Vagina (tissue), 2 donors: ENCODE results near the gene PLK3.

ENCODE experiments used
- CTCF ChIP-seq, 3 experiments: fragments of 450-650 bp in 2 of 3; fragments of 200-600 bp in 1 of 3; sonication (generic) in 1 of 3; IDR thresholded peaks; one replicate each; pipeline ENCODE4 v1.5.1; 2017 to 2019; ENCODE audit warnings: antibody characterized with exemption in 3 of 3, mild to moderate bottlenecking in 2 of 3, moderate library complexity in 2 of 3
- POLR2A ChIP-seq, 2 donors: fragments of 450-650 bp; IDR thresholded peaks; one replicate each; pipeline ENCODE4 v1.6.1; 2017; ENCODE audit warnings: antibody characterized with exemption in 2 of 2, mild to moderate bottlenecking in 2 of 2, moderate library complexity in 2 of 2
- POLR2AphosphoS5 ChIP-seq, 2 donors: sonication (generic); formaldehyde crosslinking; IDR thresholded peaks; one replicate each; pipeline ENCODE4 v1.9.0; 2017; ENCODE audit warnings: antibody characterized with exemption in 2 of 2, mild to moderate bottlenecking in 2 of 2, low read depth in 1 of 2; ENCODE audit not compliant: insufficient read depth in 1 of 2

- TF ChIP-seq POLR2A (IDR thresholded peaks at IDR 0.05) (no peak), CTCF (IDR thresholded peaks at IDR 0.05) (no peak), POLR2AphosphoS5 (IDR thresholded peaks at IDR 0.05; ENCODE audit: insufficient read depth in 1 of 2, low read depth in 1 of 2) (no peak)
Observed at GRCh38 chr1:44830900-44831304, 30.7 kb downstream of the PLK3 start.
